GM12873 (cell line): Measurements from ENCODE around the gene NFKBIA.

Experiments used
- CTCF ChIP-seq: IDR thresholded peaks from 2 replicates; pipeline ENCODE4 v1.5.1; 2012; ENCODE audit warnings: low read depth, mild to moderate bottlenecking, moderate library complexity, low read length, control low read depth; ENCODE audit not compliant: insufficient read depth; ENCODE audit errors: missing control alignments

The NFKBIA gene

GRCh38 chr14:35378425-35379233 is 25.9 kb downstream of the NFKBIA start:
- TF ChIP-seq CTCF = no peak

- no peak for TF ChIP-seq CTCF
Observed at GRCh38 chr14:35375558-35376025, 29.0 kb downstream of the NFKBIA start.

GRCh38 chr14:35374263-35374712 is 30.3 kb downstream of the NFKBIA start:
- no peak for TF ChIP-seq CTCF

- no peak for TF ChIP-seq CTCF
Observed at GRCh38 chr14:35370969-35371368, 33.6 kb downstream of the NFKBIA start.

- no peak for TF ChIP-seq CTCF
Observed at GRCh38 chr14:35369701-35370191, 34.8 kb downstream of the NFKBIA start.

- TF ChIP-seq CTCF = no peak
Observed at GRCh38 chr14:35368583-35369392, 35.8 kb downstream of the NFKBIA start.

GRCh38 chr14:35368139-35368460 is 36.4 kb downstream of the NFKBIA start:
- TF ChIP-seq CTCF = no peak
